GM19455 (cell line): ENCODE measurements around the gene FOXD2.

Experiments used
- ATAC-seq: cut with Tn5 transposase; IDR thresholded peaks from one replicate; pipeline ENCODE4 v1.9.1; 2021; ENCODE audit not compliant: unreplicated experiment

The FOXD2 gene

GRCh38 chr1:47437447-47438164 is at the start of gene FOXD2:
TSS of gene FOXD2 (plus strand) at chr1:47438044. CDS start at chr1:47438136, 92 bp downstream.
- ATAC-seq = peak; percentile 86

- no peak for ATAC-seq
These were observed 49.0 kb upstream of the FOXD2 start for GRCh38 chr1:47388891-47389238.

GRCh38 chr1:47389731-47390130 is 48.1 kb upstream of the FOXD2 start:
- no peak for ATAC-seq

GRCh38 chr1:47390843-47391242 is 47.0 kb upstream of the FOXD2 start:
- no peak for ATAC-seq

GRCh38 chr1:47393141-47393540 is 44.7 kb upstream of the FOXD2 start:
- no peak for ATAC-seq

- no peak for ATAC-seq
These were observed 42.4 kb upstream of the FOXD2 start for GRCh38 chr1:47395433-47395832.

GRCh38 chr1:47396671-47397196 is 41.1 kb upstream of the FOXD2 start:
- no peak for ATAC-seq

- no peak for ATAC-seq
These were observed 38.6 kb upstream of the FOXD2 start for GRCh38 chr1:47399138-47399845.

- no peak for ATAC-seq
These were observed 38.0 kb upstream of the FOXD2 start for GRCh38 chr1:47399846-47400155.

GRCh38 chr1:47401761-47402160 is 36.1 kb upstream of the FOXD2 start:
- no peak for ATAC-seq

- ATAC-seq = no peak
These were observed 35.3 kb upstream of the FOXD2 start for GRCh38 chr1:47402591-47402990.

- no peak for ATAC-seq
These were observed 34.4 kb upstream of the FOXD2 start for GRCh38 chr1:47403321-47403910.

GRCh38 chr1:47405697-47406096 is 32.1 kb upstream of the FOXD2 start:
- no peak for ATAC-seq

GRCh38 chr1:47406966-47407365 is 30.9 kb upstream of the FOXD2 start:
- ATAC-seq = no peak

GRCh38 chr1:47407481-47407880 is 30.4 kb upstream of the FOXD2 start:
- ATAC-seq = no peak

- no peak for ATAC-seq
These were observed 28.4 kb upstream of the FOXD2 start for GRCh38 chr1:47409311-47410067.

GRCh38 chr1:47410068-47410455 is 27.8 kb upstream of the FOXD2 start:
- ATAC-seq = no peak

- no peak for ATAC-seq
These were observed 26.4 kb upstream of the FOXD2 start for GRCh38 chr1:47411436-47411835.

- no peak for ATAC-seq
These were observed 25.4 kb upstream of the FOXD2 start for GRCh38 chr1:47412437-47412836.

GRCh38 chr1:47415728-47416318 is 22.0 kb upstream of the FOXD2 start, which contains the start of gene FOXE3:
TSS of gene FOXE3 (plus strand) at chr1:47416285. CDS start at chr1:47416316, 31 bp downstream.
- no peak for ATAC-seq
